ENCODE data around the gene PIEZO1. TPM values are rescaled to one million over a fixed set of nuclear protein-coding genes. Genes with fewer than 3 reads are reported as not detected.

Gene PIEZO1
- total RNA-seq, 1 donor from 2014 or later, result 196 TPM

DNA sequence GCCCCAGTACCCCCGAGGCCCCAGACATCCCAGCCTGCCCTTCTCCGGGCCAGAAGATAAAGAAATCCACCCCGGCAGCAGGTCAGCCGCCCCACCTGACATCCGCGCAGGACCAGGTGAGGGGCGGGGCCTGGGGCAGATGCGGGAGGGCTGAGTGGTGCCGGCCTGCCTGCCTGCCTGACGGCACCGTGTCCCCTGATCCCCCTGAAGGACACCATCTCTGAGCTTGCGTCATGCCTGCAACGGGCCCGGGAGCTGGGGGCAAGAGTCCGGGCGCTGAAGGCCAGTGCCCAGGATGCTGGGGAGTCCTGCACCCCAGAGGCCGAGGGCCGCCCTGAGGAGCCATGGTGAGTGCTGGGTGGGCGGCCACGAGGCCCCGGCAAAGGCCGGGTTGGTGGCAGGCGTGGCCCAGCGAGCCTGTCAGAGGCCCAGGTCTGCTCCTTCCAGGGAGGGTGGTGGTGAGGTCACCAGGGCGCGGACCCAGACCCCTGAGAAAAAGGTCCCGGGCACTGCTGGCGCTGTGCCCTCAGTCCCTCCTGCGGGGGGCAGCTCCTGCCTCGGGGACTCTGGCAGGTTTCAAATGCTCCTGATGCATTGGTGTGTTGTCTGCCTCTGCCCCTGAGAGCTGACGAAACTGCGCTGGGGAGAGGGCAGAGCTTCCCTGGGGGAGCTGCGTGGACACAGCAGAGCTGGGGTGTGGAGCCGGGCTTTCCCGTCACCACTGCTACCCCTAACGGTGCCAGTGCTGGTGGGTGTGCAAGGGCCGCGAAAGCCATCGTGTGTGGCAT lies 19.7 kb upstream of the PIEZO1 start:
- Histone ChIP-seq H3K4me3 (no peak overlapping the region), H3K36me3 (peaks cover 9% of the 10 kb centered on the region), H3K9me3 (no peaks in the 10 kb centered on the region), H3K27me3 (no peaks in the 10 kb centered on the region), H3K4me1 (peaks cover 11% of the 10 kb centered on the region), H3K27ac (no peak overlapping the region)
- ATAC-seq (no peak), DNase-seq (peak; percentile 68)
- TF ChIP-seq, protein P1, sequence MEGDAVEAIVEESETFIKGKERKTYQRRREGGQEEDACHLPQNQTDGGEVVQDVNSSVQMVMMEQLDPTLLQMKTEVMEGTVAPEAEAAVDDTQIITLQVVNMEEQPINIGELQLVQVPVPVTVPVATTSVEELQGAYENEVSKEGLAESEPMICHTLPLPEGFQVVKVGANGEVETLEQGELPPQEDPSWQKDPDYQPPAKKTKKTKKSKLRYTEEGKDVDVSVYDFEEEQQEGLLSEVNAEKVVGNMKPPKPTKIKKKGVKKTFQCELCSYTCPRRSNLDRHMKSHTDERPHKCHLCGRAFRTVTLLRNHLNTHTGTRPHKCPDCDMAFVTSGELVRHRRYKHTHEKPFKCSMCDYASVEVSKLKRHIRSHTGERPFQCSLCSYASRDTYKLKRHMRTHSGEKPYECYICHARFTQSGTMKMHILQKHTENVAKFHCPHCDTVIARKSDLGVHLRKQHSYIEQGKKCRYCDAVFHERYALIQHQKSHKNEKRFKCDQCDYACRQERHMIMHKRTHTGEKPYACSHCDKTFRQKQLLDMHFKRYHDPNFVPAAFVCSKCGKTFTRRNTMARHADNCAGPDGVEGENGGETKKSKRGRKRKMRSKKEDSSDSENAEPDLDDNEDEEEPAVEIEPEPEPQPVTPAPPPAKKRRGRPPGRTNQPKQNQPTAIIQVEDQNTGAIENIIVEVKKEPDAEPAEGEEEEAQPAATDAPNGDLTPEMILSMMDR (IDR thresholded peaks at IDR 0.05), result no peak
- intact Hi-C loops (cut with DNase I), result no loop called here

DNA sequence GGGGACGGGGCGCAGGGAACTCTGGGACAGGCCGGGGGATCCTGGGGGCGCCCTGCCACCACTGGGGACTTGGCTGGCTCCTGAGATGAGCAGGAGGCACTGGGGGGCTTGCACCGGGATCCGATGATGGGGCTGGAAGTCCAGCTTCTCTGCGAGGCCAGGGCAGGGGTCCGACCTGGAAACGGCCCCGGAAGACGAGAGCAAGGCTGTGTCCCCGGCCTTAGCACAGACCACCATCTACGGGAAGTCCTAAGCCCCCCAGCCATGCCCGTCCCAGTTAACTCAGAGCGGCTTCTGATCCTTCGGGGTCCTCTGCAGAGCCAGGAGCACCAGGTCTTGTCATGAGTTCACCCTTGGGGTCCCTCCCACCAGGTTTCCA lies 19.1 kb upstream of the PIEZO1 start:
- ATAC-seq, result no peak
- intact Hi-C loops (cut with DNase I), result no loop called here
- Histone ChIP-seq H3K4me3 (no peak overlapping the region), H3K27me3 (no peaks in the 10 kb centered on the region), H3K9me3 (no peaks in the 10 kb centered on the region), H3K36me3 (peaks cover 3% of the 10 kb centered on the region), H3K27ac (no peak overlapping the region), H3K4me1 (peaks cover 10% of the 10 kb centered on the region)
- TF ChIP-seq, protein P1 (IDR thresholded peaks at IDR 0.05), result no peak
- no peak for DNase-seq

DNA sequence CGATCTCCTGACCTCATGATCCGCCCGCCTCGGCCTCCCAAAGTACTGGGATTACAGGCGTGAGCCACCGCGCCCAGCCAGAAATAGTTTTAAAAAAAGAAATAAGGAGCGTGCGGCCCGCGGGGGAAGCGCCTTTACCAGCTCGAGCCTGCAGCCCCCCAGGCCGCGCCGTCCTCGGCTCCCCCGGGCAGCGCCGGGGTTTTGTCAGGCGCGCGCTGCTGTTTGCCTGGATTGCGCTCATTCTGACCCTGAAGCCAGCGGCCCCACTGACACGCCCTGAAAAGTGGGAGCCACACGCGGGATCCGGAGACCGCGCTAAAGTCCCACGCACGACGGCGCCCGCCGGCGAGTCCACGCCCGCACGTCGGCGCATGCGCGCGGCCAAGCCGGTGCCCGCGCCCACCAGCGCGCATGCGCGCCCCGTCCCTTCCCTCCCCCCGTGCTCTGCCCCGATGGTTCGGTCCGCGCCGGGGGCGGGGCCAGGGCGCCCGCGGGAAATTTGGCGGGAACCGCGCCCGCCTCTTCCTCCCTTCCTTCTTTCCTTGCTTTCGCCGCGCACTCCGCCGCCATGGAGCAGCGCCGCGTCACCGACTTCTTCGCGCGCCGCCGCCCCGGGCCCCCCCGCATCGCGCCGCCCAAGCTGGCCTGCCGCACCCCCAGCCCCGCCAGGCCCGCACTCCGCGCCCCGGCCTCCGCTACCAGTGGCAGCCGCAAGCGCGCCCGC lies 18.4 kb upstream of the PIEZO1 start, which contains the start of gene CDT1:
Gene CDT1 (plus strand): TSS at position 526 of the 724 bp plus-strand sequence. CDS start 43 bp downstream, at position 569.
- Histone ChIP-seq H3K36me3 (no peaks in the 10 kb centered on the region), H3K27ac (peak within 1 kb of the TSS; percentile 66), H3K4me1 (peaks cover 10% of the 10 kb centered on the region), H3K9me3 (no peaks in the 10 kb centered on the region), H3K4me3 (peak within 1 kb of the TSS; percentile 77), H3K27me3 (no peaks in the 10 kb centered on the region)
- DNase-seq, result peak; percentile 93
- TF ChIP-seq, protein P1 (IDR thresholded peaks at IDR 0.05), result no peak
- peak; percentile 86 for ATAC-seq
- intact Hi-C loops (cut with DNase I), result no loop called here

DNA sequence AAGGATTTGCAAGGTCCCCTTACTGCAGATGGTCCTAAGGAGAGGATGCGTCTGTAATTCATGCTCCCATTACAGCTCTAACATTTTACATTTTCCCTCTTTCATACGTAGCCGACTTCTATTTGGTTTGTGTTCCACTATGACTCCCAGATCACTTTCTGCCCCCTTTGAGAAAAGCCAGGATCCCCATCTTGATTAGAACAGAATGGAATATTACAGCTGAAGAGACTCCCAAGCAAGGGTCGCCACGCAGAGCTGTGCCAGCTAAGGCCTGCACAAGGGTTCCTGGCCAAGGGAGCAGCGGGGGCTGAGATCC lies 15.2 kb upstream of the PIEZO1 start:
- DNase-seq, result no peak
- intact Hi-C loops (cut with DNase I), result no loop called here
- Histone ChIP-seq H3K36me3 (no peaks in the 10 kb centered on the region), H3K4me3 (no peak overlapping the region), H3K4me1 (peaks cover 10% of the 10 kb centered on the region), H3K27me3 (no peaks in the 10 kb centered on the region), H3K27ac (no peak overlapping the region), H3K9me3 (no peaks in the 10 kb centered on the region)
- no peak for ATAC-seq
- TF ChIP-seq, protein P1 (IDR thresholded peaks at IDR 0.05), result no peak

DNA sequence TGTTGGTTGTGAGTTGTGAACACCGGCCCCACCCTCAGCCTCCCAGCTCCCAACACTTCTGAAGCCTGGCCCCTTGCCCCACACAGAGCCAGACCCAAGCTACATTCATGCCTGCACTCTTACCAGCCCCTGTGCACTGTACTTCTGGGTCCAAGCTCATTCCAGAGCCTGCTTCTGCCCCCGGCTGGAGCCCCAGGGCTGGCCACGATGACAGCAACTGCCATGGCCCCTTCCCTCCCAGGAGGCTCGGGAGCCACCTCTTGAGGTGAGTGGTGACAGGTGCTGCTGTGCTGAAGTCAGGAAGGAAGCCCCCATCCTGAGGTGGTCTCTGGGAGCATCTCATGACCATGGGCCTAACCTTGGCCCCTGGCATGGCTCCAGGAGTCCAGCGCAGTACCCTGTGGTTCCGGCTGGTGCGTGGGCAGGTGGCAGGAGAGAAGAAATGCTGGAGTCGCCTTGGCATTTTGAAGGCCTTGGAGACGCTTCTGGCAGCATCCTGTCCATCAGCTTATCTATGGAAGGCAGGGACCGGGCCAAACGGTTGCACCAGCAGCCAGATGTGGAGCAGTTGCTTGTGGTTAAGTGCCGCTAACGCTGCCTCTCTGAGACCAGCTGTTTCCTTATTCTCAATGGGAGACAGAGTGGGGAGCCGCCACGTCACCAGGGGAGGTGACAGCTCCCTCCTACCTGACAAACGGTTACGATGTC lies 14.7 kb upstream of the PIEZO1 start:
- Histone ChIP-seq H3K27me3 (no peaks in the 10 kb centered on the region), H3K4me3 (no peak overlapping the region), H3K36me3 (no peaks in the 10 kb centered on the region), H3K4me1 (peaks cover 10% of the 10 kb centered on the region), H3K9me3 (no peaks in the 10 kb centered on the region), H3K27ac (no peak overlapping the region)
- no peak for ATAC-seq
- TF ChIP-seq, protein P1 (IDR thresholded peaks at IDR 0.05), result no peak
- intact Hi-C loops (cut with DNase I), result no loop called here
- DNase-seq, result no peak
